ENCODE data around the gene NANOS1.

Gene NANOS1

GRCh38 chr10:119031496-119032059 lies 2.1 kb downstream of the NANOS1 start:
- H3K4me3 ChIP-seq (ENCODE audit: control insufficient read depth, low read depth, low read length) = no peak overlapping the region
- DNase-seq (ENCODE audit: low read depth) = no peak
- TF ChIP-seq, protein P1, sequence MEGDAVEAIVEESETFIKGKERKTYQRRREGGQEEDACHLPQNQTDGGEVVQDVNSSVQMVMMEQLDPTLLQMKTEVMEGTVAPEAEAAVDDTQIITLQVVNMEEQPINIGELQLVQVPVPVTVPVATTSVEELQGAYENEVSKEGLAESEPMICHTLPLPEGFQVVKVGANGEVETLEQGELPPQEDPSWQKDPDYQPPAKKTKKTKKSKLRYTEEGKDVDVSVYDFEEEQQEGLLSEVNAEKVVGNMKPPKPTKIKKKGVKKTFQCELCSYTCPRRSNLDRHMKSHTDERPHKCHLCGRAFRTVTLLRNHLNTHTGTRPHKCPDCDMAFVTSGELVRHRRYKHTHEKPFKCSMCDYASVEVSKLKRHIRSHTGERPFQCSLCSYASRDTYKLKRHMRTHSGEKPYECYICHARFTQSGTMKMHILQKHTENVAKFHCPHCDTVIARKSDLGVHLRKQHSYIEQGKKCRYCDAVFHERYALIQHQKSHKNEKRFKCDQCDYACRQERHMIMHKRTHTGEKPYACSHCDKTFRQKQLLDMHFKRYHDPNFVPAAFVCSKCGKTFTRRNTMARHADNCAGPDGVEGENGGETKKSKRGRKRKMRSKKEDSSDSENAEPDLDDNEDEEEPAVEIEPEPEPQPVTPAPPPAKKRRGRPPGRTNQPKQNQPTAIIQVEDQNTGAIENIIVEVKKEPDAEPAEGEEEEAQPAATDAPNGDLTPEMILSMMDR (conservative IDR thresholded peaks at IDR 0.05; ENCODE audit: control insufficient read depth, insufficient read depth, low read depth, low read length) = no peak

- H3K4me3 ChIP-seq (ENCODE audit: control insufficient read depth, low read depth, low read length) = no peak overlapping the region
- TF ChIP-seq, protein P1 (conservative IDR thresholded peaks at IDR 0.05; ENCODE audit: control insufficient read depth, insufficient read depth, low read depth, low read length) = no peak
- DNase-seq (ENCODE audit: low read depth) = no peak
Measured at GRCh38 chr10:119039161-119039560, 9.6 kb downstream of the NANOS1 start.

DNA sequence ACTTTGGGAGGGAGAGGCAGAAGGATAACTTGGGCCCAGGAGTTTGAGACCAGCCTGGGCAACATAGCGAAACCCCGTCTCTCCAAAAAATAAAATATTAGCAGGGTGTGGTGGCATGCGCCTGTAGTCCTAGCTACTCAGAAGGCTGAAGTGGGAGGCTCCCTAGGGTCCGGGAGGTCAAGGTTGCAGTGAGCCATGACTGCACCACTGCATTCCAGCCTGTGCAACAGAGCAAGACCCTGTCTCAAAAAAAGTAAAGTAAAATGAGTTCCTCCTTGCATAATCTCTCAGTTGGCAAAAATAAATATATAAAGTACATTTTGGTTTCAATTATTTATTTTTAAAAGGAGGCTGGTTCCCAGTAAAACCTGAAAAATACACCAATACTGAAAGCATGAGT lies 11.8 kb downstream of the NANOS1 start:
- no peak overlapping the region for H3K4me3 ChIP-seq (ENCODE audit: control insufficient read depth, low read depth, low read length)
- TF ChIP-seq, protein P1 (conservative IDR thresholded peaks at IDR 0.05; ENCODE audit: control insufficient read depth, insufficient read depth, low read depth, low read length) = no peak
- no peak for DNase-seq (ENCODE audit: low read depth)

DNA sequence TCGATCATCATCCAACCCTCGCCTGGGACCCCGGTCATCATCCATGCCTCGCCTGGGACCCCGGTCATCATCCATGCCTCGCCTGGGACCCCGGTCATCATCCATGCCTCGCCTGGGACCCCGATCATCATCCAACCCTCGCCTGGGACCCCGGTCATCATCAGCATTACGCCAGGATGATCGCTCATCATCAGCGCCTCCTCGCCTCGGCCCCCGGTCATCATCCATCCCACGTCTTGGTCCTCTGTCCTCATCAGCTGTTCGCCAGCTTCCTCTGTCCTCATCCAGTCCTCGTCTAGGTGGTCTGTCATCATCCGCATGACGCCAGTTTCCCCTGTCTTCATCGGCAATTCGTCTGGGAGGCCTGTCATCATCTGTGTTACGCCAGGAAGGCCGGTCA lies 12.7 kb downstream of the NANOS1 start:
- TF ChIP-seq, protein P1 (conservative IDR thresholded peaks at IDR 0.05; ENCODE audit: control insufficient read depth, insufficient read depth, low read depth, low read length) = no peak
- no peak for DNase-seq (ENCODE audit: low read depth)
- H3K4me3 ChIP-seq (ENCODE audit: control insufficient read depth, low read depth, low read length) = no peak overlapping the region

DNA sequence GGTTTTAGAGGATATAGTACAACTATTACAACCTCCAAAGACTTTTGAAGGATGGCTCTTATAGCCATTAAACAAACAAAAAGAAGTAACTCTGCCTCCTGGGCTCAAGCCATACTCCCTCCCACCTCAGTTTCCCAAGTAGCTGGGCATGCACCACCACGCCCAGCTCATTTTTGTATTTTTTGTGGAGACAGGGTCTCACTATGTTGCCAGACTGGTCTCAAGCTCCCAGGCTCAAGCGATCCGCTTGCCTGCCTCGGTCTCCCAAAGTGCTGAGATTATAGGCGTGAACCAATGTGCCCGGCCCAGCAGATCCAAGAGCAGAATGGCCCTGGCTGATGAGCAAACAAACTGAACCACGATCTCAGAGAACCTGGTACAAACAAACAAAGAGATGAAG lies 16.0 kb downstream of the NANOS1 start:
- no peak overlapping the region for H3K4me3 ChIP-seq (ENCODE audit: control insufficient read depth, low read depth, low read length)
- TF ChIP-seq, protein P1 (conservative IDR thresholded peaks at IDR 0.05; ENCODE audit: control insufficient read depth, insufficient read depth, low read depth, low read length) = no peak
- DNase-seq (ENCODE audit: low read depth) = no peak

DNA sequence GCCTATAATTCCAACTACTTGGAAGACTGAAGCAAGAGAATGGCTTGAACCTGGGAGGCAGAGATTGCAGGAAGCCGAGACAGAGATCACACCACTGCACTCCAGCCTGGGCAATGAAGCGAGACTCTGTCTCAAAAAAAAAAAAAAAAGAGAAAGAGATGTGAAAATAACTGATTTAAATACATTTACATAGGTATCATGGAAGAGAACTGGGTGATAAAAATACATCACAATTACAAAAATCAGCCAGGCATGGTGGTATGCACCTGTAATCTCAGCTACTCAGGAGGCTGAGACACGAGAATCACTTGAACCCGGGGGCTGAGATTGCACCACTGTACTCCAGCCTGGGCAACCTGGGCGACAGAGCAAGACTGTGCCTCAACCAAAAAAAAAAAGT lies 19.8 kb downstream of the NANOS1 start:
- TF ChIP-seq, protein P1 (conservative IDR thresholded peaks at IDR 0.05; ENCODE audit: control insufficient read depth, insufficient read depth, low read depth, low read length) = no peak
- no peak for DNase-seq (ENCODE audit: low read depth)
- H3K4me3 ChIP-seq (ENCODE audit: control insufficient read depth, low read depth, low read length) = no peak overlapping the region

- H3K4me3 ChIP-seq (ENCODE audit: control insufficient read depth, low read depth, low read length) = no peak overlapping the region
- DNase-seq (ENCODE audit: low read depth) = no peak
- TF ChIP-seq, protein P1 (conservative IDR thresholded peaks at IDR 0.05; ENCODE audit: control insufficient read depth, insufficient read depth, low read depth, low read length) = no peak
Measured at GRCh38 chr10:119049777-119050176, 20.3 kb downstream of the NANOS1 start.

All from fibroblast of mammary gland (primary cell).